GM19238 (cell line): ENCODE measurements around the gene BNIP2.
"Not testable (repeated sequence)": the region's sequence is repeated elsewhere in the genome, so short reads cannot be mapped to it uniquely, and the experiment has no call there.

Source experiments
- DNase-seq: peaks from one replicate; pipeline ENCODE4 v3.0.0; 2011; ENCODE audit warnings: low spot score; ENCODE audit not compliant: insufficient read length

The BNIP2 gene

DNA sequence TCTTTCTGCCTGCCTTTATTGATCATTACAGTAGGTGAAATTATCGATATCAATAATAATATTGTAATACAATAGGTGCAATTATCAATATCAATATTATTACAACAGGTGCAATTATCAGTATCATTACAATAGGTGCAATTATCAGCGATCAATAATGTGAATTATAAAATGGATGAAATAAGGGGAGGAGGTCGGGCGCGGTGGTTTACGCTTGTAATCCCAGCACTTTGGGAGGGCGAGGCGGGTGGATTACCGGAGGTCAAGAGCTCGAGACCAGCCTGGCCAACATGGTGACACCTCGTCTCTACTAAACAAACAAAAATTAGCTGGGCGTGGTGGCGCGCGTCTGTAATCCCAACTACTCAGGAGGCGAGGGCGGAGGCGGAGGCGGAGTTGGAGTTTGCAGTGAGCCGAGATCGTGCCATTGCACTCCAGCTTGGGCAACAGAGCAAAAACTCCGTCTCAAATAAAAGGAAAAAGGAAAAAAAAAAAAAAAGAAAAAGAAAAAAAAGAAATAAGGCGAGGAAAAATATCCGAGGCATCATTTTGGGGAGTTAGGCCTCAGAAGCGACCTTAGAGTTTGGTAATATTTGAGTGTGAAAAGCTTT lies 611 bp upstream of the BNIP2 start:
- DNase-seq, result no peak

DNA sequence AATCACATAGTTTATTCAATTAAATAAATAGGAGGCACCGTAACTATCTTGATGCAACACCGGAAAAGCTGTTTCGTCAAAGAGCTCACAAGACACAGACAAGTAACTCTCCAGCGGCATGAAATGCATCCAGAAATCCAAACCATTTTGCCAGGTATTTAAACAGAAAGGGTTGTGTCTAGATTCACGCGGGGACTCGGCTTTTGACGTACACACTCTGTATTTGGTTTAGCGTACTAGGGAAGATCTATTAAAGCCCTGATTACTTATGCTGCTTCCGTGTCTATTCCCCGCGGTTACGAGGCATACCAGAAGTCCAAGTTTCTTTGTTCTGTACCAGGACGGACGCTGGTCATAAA lies 718 bp downstream of the BNIP2 start:
- no peak for DNase-seq

DNA sequence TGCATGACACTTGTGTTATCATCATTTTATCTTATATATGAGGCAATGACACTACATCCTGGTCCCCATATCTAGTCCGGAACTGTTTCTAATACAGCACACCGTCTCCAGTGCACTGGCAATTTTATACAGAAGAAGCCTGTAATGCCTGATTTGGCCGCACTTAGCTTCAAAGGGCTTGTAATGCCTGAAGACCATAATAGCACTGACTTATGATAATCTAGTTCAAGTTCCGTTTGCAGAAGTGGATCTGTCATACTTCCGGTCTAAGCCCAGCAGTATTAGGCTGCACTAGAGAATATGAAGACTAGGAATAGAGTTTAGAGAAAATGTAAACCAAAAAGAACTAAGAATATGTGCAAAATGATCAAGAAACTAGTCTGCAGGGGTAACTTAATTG lies 1.3 kb downstream of the BNIP2 start:
- no peak for DNase-seq

DNA sequence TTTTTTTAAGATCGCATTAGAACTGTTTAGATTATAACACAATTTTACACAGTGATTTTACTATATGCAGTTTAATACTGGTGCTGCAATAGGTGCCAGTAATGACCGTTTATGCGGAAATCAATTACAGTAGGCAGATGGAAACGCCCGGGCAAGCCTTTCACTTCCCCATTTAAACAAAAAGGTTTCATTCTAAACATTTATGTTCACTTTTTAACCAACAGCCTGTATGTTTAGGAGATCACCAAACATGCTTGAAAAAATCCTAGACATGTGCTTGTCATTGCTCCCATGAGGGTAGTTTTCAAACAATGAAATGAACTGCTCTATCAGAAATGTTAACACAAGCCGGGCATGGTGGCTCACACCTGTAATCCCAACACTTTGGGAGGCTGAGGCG lies 2.7 kb downstream of the BNIP2 start:
- DNase-seq, result peak; percentile 15

DNA sequence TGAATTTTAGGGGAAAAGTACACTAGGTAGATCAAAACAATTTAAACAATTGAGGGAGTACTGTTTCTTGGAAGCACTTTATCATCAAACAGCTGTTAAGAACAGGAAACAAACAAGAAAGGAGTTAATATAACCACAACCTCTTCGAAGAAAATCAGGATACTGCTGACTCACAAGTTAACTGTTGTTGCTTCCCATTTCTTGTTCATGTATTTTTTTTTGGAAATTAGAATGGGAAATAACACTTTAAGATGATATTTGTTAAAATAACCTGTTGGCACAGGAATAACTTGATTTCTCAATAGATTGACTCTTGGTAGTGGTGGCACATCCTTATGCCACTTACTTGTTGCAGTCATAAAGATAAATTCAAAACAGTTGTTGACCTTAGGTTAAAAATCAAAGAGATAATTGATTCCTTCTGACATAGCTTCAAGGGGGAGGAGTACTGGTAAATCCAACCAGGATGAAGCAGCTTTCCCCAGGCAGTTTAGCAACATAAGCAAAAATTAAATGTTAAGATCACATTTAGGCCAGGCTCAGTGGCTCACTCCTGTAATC lies 3.3 kb downstream of the BNIP2 start:
- no peak for DNase-seq

DNA sequence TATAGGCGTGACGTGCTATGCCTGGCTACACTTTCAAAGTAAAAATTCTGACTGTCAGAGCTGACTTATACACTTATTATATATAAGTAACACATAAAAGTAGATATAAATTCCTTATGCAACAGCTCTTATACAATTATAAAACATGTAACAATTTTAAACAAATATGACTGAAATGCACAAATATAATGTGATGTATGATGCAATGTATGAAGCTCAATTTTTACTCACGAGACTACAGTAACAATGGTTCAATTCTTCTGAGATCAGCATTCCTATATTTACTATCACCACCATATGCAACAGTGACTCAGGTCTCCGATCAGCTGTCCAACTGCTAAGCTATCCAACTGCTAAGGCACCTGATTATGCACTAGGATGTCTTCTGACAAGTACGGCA lies 8.2 kb downstream of the BNIP2 start:
- no peak for DNase-seq

DNA sequence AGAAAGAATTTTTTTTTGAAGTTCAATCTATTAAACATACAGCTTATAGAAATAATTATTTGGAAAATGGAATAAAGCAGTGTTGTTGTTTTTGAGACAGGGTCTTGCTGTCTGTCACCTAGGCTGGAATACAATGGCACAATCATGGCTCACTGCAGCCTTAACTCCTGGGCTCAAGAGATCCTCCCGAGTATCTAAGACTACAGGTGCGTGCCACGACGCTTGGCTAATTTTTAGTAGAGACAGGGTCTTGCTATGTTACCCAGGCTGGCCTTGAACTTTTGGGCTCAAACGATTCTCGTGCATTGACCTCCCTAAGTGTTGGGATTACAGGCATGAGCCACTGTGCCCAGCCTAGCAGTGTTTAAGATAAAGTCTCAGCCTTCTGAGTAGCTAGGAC lies 8.8 kb downstream of the BNIP2 start:
- DNase-seq, result no peak

DNA sequence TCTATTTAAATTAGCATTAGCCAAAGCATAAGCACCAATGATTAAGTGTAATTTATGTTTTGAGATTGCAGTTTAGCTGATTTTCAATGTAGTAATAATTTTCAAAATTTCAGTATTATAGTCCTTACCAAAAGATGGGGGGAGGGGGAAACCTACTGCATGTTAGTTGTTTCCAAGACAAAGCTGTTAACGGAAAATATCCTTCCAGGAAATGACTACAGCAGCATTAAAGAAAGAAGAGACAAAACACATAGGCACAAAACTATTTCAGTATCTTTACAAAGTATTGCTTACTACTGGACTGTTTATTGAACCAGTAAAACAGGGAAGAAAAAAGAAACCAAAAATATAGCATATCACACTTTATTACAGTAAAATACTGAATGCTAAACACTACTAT lies 10.5 kb downstream of the BNIP2 start:
- no peak for DNase-seq

DNA sequence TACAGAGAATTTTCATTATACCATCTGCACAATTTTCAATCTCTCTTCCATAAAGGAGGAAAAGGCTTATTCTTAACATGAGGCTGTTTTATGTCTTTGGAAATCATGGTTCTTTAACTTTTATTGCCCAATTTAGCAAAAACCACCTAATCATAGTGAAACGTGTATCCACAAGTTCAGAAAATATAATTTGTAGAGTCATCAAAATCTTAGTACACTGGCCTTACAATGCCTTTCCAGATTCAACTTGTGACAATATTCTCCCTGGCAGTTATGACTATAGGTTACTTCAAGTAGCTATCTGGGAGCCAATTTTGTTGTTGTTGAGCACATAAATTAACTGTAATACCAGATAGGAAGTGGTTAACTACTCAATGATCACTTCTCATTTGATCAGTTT lies 10.9 kb downstream of the BNIP2 start:
- DNase-seq, result no peak

DNA sequence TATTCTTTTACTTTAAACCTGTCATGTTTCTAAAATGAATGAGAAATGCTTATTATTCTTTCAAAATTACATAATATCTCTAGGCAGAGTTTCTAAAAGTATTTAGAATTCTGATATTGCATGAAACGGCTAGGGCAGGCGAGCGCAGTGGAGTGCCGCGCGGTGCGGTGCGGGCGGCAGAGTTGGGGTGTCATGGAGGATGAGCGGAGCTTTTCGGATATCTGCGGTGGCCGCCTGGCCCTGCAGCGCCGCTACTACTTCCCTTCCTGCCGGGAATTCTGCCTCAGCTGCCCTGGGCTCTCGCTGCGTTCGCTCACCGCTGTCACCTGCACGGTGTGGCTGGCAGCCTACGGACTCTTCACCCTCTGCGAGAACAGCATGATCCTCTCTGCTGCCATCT lies 12.6 kb downstream of the BNIP2 start:
- DNase-seq, result no peak

DNA sequence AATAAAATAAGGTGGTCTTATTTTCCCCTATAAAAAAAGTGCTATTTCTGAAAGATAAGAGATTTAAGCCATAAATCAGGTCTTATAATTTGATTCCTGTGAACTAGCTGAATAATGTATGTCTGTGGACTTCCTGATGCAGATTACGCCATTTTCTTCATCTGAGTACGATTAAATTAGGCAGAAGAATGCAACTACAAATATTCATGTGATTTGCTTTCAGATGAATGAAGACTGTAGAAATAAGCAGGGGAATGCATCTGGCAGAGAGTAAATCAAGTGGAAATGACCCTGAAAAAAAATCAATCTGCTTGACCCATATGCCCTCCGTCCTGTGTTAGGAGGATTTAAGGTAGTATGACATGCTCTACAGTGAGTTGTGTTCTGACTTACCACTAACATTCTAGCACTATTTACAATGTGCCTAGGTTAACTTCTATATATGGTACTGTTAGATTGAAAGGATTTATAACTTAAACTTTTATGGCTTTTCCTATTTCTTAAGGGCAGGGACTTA lies 14.7 kb downstream of the BNIP2 start:
- no peak for DNase-seq

DNA sequence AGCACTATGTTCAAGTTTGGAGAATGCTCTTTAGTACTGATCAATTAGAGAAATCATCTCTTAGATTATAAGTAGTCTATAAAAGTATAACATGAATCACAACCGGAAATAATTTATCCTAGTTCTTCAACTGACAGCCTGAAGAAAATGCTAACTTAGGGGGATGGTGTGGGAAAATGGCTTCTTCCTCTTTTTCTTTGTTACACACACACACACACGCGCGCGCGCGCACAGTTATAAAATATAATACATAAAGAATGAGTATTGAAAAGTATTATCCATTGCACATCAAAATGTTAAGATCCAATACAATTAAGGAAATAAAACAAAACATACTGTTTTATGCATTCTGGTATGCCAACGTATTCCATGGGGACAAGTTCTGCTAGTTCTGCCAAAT lies 20.6 kb downstream of the BNIP2 start:
- DNase-seq, result no peak

DNA sequence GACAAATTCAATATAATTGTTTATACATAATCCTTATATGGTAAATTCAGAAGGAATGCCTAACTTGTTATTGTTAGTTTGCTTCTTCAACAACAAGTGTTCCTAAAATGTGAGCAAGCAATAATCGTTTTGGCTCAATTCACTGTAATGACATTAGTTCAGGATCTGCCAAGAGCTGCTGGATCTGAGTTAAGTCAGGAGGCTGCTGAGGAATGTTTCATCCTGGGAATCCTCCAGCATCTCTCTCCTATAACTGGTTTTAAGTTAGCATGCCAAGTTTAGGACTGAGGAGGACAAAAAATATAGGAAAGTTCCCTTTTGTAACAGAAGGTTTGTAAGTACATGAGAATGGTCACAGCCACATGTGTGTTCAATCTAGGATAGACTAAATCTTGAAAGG lies 26.9 kb downstream of the BNIP2 start:
- DNase-seq, result no peak

DNA sequence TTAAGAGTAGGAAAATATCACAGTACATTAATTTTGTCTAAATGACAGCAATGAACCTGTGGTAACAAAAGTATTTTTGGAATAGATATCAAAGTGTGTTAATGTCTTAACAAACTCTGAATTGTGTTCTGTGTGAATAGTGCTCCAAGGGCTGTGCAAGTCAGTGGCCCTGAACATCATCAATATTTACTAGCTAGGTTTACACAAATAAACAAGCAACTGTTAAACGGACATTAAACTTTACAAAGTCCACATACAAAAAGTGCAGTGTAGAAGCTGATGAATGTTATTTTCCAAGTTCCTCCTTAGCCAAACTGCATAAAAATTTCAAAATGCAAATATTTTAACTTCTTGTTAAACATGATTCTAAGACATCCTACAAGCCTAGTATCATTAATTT lies 29.8 kb downstream of the BNIP2 start:
- no peak for DNase-seq

DNA sequence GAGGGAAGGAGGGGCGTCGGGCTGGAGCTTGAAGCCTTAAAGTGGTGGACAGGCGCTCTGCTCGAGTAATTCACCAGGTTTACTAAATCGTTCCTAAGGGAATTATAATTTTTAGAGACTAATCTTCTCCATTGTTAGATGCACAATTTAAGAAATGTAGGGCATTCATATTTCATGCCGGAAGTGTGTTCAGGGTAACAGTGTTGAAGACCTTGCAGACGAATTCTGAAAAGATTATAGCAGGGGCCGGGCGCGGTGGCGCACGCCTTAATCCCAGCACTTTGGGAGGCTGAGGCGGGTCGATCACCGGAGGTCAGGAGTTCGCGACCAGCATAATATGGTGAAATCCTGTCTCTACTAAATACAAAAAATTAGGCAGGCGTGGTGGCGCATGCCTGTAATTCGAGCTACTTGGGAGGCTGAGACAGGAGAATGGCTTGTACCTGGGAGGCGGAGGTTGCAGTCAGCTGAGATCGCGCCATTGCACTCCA lies 31.4 kb downstream of the BNIP2 start:
- no peak for DNase-seq

DNA sequence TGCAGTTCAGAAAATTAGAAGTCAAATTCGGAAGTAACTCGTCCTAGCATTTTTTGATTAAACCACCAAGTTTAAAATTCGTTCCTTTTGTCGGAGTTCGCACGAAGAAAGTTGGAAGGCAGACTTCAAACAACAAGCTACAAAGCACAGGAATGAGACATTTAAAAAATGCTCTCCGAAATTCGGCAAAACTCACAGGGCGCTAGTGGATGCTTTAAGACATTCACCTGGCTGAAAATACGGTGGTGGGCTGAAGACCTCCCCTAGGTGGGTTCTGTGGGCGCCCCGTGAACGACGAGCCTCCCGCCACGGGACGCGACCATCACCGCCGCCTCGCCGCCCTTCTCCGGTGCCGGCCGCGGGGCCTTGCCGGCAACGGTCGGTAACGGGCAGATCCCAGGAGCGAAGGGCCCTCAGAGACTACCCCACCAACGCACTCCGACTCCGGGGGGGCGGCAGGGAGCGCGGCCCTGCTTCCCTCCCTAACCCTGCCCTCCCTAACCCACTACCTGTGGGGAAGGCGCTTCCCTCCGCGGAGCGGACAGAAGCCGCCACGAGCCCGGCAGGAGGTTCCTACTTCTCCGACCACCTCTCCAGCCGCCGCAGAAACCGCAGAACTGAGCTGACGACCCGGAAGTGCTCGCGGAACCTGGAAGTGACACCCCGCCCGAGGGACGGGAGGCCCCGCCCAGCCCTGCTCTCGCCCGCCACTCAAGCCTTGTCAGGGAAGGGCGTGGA lies 32.1 kb downstream of the BNIP2 start, which contains the start of gene GTF2A2:
GTF2A2 (minus strand) TSS at position 619 of the 738 bp plus-strand sequence. CDS start 5,238 bp downstream, outside the sequence.
- DNase-seq, result peak; percentile 87

DNA sequence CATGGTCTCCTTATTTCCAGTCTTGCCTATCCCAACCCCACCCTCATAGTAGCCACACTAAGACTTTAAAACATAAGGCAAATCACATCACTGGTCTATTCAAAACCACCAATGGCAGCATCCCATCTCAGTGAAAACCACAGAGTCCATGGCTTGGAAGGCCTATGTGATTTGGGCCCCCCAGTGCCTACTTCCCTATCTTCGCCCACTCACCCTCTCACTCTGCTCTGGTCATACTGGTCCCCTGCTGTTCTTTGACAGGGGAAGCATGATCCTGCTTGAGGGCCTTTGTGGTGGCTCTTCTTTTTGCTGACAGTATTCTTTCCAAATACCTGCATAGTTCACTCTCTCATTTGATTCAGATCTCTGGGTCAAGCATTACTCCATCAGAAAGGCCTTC lies 35.1 kb downstream of the BNIP2 start:
- no peak for DNase-seq

DNA sequence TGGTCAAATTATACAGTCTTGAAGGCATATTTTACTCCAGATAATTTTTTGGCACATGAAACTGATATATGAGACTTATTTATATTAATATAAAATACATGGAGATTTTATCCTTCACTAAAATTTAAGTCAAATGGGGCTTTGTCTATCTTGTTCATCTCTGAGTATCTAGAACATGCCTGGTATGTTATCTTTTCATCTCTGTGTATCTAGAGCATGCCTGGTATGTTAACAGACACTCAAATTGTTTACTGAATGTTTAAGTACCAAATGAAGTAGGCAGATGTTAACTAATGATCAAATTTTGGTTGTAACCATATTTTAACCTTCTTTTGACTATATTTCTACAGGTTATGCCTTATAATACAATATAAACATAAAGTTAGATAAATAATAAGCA lies 39.5 kb downstream of the BNIP2 start:
- DNase-seq, result no peak

DNA sequence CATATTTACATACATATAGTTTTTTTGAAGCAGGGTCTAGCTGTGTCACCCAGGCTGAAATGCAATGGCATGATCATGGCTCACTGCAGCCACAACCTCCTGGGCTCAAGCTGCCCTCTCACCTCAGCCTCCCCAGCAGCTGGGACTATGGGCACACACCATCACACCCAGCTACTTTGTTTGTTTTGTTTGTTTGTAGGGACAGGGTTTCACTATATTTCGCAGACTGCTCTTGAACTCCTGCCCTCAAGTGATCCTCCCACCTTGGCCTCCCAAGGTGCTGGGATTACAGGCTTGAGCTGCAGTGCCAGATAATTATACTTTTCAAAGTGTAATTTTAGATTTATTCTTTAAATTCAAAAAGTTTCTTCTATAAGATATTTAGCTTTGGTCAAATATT lies 42.0 kb downstream of the BNIP2 start:
- no peak for DNase-seq

DNA sequence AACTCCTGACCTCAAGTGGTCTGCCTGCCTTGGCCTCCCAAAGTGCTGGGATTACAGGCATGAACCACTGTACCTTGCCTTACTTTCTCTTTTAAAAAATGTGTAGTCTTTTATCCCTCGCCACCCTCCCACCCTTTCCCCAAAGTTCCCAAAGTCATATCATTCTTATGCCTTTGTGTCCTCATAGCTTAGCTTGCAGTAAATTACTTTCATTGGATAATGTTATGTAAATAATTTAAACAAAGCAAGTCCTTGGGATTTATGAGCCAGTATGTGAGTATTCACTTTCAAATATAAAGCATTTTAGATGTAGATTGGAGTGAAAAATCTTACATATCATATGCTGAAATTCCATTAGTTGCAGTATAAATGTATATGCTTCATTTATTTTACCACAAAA lies 42.8 kb downstream of the BNIP2 start:
- DNase-seq, result no peak

DNA sequence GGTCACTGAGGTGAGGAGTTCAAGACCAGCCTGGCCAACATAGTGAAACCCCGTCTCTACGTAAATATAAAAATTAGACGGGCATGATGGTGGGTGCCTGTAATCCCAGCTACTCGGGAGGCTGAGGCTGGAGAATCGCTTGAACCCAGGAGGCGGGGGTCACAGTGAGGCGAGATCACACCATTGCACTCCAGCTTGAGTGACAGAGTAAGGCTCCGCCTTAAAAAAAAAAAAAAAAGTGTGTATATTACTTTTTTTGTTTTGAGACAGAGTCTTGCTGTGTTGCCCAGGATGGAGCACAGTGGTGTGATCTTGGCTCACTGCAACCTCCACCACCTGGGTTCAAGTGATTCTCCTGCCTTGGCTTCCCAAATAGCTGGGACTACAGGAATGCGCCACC lies 43.3 kb downstream of the BNIP2 start:
- DNase-seq, result not testable (repeated sequence)

DNA sequence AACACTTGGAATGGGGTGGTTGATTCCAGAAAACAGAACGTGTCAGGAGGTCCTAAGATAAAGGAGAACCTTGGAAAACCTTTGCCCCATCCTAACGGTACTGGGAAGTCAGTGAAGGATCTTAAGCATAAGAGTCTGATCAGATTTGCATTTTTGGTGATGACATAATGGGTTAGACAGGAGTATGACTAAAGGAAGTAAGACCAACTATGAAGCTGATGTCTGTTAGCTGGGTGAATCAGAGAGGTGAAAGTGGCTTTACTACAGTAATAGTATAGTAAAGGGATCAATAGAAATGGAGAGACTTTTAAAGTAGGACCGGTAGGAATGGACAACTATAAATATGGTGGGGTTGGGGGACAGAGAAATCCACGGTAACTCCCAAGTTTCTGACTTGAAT lies 44.4 kb downstream of the BNIP2 start:
- DNase-seq, result no peak

DNA sequence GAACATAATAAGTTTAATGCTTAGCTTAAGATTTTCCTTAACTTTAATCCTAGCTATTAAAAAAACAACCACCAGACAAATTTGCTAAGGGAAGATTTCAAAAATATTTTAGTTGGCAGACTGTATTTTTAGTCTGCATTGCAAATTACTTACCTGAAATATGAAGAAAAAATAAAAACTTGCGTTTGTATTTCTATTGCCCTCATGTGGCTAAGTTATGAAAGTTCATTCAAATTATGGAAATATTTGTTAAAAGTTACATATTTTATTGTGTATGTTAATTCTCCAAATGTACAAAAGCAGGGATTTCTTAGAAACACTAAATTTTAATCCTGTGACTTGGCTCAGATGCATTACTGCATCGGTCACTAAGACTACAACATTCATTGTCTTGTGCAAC lies 46.8 kb downstream of the BNIP2 start:
- DNase-seq, result no peak
